ENCODE measurements around the gene HENMT1.
"Not testable (repeated sequence)": the region's sequence is repeated elsewhere in the genome, so short reads cannot be mapped to it uniquely, and the experiment has no call there.

Gene HENMT1

GRCh38 chr1:108685529-108685928 is 24.6 kb upstream of the HENMT1 start:
- H3K27ac ChIP-seq, result no peak overlapping the region
- TF ChIP-seq ZFX (IDR thresholded peaks at IDR 0.05) (no peak), CTCF (conservative IDR thresholded peaks at IDR 0.05) (no peak)

GRCh38 chr1:108681701-108682100 is 20.8 kb upstream of the HENMT1 start:
- not testable (repeated sequence) for H3K27ac ChIP-seq

GRCh38 chr1:108679586-108680213 is 18.8 kb upstream of the HENMT1 start:
- H3K27ac ChIP-seq, result no peak overlapping the region
- TF ChIP-seq CTCF (conservative IDR thresholded peaks at IDR 0.05) (no peak), ZFX (IDR thresholded peaks at IDR 0.05) (no peak)

GRCh38 chr1:108678706-108679105 is 17.8 kb upstream of the HENMT1 start:
- TF ChIP-seq ZFX (IDR thresholded peaks at IDR 0.05) (no peak), CTCF (conservative IDR thresholded peaks at IDR 0.05) (no peak)
- H3K27ac ChIP-seq, result no peak overlapping the region

GRCh38 chr1:108671143-108671542 is 10.2 kb upstream of the HENMT1 start:
- no peak overlapping the region for H3K27ac ChIP-seq
- TF ChIP-seq ZFX (IDR thresholded peaks at IDR 0.05) (no peak), CTCF (conservative IDR thresholded peaks at IDR 0.05) (no peak)

- TF ChIP-seq CTCF (conservative IDR thresholded peaks at IDR 0.05) (no peak), ZFX (IDR thresholded peaks at IDR 0.05) (no peak)
- H3K27ac ChIP-seq, result no peak overlapping the region
These were observed 9.4 kb upstream of the HENMT1 start for GRCh38 chr1:108670131-108670773.

GRCh38 chr1:108669679-108670078 is 8.8 kb upstream of the HENMT1 start:
- H3K27ac ChIP-seq, result no peak overlapping the region
- TF ChIP-seq ZFX (IDR thresholded peaks at IDR 0.05), result no peak
- no peak for TF ChIP-seq CTCF (conservative IDR thresholded peaks at IDR 0.05)

GRCh38 chr1:108668777-108669176 is 7.9 kb upstream of the HENMT1 start:
- no peak overlapping the region for H3K27ac ChIP-seq
- no peak for TF ChIP-seq CTCF (conservative IDR thresholded peaks at IDR 0.05)
- TF ChIP-seq ZFX (IDR thresholded peaks at IDR 0.05), result no peak

GRCh38 chr1:108667422-108667821 is 6.5 kb upstream of the HENMT1 start:
- H3K27ac ChIP-seq, result not testable (repeated sequence)
